ENCODE measurements around the gene DLG2.
"Not testable (repeated sequence)": the region's sequence is repeated elsewhere in the genome, so short reads cannot be mapped to it uniquely, and the experiment has no call there.

The DLG2 gene

DNA sequence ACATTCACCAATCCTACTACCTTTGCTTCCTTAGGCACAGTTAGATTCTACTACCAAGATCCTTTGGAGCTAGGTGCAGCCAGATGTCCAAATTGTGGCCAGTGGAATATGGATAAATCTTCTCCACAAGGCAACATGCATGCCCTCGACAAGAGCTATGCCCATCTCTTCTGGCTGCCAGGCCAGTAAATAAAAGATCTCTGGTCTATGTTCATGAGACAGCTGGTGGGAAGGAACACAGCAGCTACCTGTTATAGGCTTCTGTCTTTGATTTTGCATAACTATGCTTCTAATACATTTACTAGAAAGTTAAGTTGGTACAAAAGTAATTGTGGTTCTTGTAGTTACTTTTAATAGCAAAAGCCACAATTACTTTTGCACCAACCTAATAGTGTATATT is 182.7 kb downstream of the DLG2 start:
- DNase-seq (ENCODE audit: low spot score) = no peak

GRCh38 chr11:85440273-85440672 is 186.9 kb downstream of the DLG2 start:
- no peak for DNase-seq (ENCODE audit: low spot score)

DNA sequence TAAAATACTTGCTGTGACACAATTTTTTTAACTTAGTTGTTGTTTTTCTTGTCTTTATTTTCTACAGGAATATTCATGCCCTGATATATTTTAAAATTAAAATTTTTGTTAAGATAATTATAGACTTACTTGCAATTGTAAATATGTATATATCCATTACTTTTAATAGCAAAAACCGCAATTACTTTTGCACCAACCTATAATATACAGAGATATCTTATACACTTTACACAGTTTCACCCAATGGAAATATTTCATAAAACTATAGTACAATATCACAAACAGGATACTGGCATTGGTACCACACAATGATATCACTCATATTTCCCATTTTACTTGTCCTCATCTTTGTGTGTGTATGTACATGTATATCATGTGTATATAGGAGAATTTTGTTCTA is 188.8 kb downstream of the DLG2 start:
- no peak for DNase-seq (ENCODE audit: low spot score)

DNA sequence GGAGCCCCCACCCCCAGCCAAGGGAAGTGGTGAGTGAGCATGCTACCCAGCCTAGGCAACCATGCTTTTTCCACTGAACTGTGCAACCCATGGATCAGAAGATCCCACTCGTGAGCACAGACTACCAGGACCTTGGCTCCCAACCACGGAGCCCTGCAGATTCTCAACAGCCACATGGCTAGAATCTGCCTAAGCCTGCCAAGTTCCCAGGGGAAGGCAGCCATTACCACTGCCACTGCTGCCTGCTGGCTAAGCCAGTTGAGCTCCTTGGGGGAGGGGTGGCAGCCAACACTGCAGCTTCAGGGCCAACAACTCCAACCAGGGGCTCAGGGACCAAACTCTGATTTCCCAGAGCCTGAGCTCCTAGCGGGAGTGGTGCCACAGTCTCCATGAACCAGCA is 195.8 kb downstream of the DLG2 start:
- DNase-seq (ENCODE audit: low spot score) = no peak

DNA sequence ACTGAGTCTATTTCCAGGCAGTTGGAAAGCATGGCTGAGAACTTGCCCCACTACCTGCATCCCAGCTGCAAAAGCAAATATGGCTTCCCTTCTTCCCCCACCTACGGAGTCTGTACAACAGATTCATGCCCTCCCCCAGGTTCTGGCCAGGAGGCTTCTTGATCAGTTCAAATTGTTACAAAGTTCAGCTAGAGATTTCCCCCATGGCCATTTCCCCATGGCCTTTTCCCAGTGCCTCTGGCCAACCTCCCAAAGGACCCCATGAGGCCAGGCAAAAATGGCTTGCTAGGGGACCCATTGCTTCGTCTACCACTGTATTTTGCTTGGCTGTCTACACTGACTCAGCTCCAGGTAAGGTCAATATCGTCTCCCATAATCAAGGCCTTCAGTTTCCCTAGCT is 203.3 kb downstream of the DLG2 start:
- no peak for DNase-seq (ENCODE audit: low spot score)

DNA sequence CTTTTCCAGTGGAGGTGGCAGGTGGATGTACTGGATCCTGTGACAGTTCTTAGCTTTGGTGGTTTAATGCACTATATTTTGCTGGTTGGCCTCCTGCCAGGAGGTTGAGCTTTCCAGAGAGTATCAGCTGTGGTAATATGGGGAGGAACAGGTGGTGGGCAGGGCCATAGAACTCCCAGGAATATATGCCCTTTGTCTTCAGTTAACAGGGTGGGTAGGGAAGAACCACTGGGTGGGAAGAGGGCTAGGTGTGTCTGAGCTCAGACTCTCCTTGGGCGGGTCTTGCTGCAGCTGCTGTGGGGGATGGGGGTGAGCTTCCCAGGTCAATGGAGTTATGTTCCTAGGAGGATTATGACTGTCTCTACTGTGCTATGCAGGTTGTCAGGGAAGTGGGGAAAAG is 203.8 kb downstream of the DLG2 start:
- no peak for DNase-seq (ENCODE audit: low spot score)

DNA sequence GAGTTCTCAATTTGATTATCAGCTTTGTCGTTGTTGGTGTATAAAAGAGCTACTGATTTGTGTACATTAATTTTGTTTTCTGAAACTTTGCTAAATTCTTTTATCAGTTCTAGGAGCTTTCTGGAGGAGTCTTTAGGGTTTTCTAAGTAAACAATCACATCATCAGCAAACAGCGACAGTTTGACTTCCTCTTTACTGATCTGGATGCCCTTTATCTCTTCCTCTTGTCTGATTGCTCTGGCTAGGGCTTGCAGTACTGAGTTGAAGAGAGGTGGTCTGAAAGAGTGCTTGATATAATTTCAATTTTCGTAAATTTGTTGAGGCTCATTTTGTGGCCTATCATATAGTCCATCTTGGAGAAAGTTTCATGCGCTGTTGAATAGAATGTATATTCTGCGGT is 213.0 kb downstream of the DLG2 start:
- DNase-seq (ENCODE audit: low spot score) = no peak

- DNase-seq (ENCODE audit: low spot score) = no peak
Observed at GRCh38 chr11:85407648-85408047, 219.5 kb downstream of the DLG2 start.

- DNase-seq (ENCODE audit: low spot score) = no peak
Observed at GRCh38 chr11:85406841-85407240, 220.3 kb downstream of the DLG2 start.

DNA sequence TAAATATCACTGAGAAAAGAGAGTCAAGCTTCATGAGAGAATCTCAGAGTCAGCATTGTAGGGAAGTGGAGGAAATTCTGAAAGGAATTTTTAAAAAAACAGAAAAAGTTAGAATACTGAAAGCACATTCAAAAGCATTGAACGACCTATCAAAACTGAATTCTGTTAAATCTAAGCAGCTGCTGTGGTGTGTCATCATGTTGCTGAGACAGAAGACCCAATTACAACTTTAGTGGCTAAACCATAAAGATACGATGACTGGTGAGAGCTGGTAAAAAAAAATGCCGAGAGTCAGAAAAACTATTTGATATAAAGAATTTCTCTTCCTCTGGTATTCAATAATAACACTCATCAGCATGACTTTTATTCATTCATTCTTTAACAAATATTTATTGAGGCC is 220.8 kb downstream of the DLG2 start:
- DNase-seq (ENCODE audit: low spot score) = no peak

GRCh38 chr11:85395515-85396055 is 231.6 kb downstream of the DLG2 start:
- not testable (repeated sequence) for DNase-seq (ENCODE audit: low spot score)

GRCh38 chr11:85394283-85394682 is 232.9 kb downstream of the DLG2 start:
- DNase-seq (ENCODE audit: low spot score) = no peak

DNA sequence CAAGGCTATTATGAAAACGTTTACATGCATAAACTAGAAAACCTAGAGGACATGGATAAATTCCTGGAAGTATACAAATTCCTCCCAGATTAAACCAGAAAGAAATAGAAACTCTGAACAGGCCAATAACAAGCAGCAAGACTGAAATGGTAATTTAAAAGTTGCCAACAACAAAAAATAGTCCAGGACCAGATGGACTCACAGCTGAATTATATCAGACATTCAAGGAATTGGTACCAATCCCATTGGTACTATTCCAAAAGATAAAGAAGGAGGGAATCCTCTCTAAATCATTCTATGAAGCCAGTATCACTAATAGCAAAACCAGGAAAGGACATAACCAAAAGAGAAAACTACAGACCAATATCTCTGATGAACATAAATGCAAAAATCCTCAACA is 236.0 kb downstream of the DLG2 start:
- DNase-seq (ENCODE audit: low spot score) = no peak

DNA sequence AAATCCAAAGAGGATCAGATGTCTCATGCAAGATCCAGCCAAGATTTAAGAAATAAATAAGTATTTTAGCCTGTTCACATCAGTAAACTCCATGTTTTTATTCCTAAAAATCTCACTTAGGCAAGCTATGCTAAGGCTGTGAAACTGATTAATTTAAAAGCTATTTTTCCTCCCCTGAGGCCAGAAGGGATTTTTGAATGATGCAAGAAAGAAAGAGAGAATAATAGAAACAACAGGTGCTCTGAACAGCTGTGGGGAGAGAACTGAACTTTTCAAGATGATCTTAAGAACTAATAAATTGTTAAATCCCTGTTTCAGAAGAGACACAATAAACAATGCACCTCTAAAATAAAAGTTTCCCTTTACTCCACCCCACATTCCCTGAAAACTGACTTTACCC is 241.6 kb downstream of the DLG2 start:
- no peak for DNase-seq (ENCODE audit: low spot score)

GRCh38 chr11:85385111-85385510 is 242.0 kb downstream of the DLG2 start:
- no peak for DNase-seq (ENCODE audit: low spot score)

DNA sequence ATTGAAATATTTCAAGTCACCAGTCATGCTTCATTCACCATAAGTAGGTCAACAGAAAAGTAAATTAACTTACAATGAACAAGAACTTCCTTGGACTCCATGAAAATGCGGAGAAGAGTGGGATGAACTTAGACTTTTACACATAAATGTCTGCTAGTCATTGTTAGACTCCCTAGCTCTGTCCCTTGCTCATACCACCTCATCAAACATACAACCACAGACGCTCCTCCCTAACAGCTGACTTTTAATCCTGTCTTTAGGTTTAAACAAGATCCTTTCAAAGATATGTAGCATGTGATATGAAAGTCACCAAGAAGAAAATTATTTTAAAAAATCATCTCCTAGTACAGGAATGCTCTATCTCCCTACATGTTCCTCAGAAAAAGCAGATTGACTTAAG is 248.1 kb downstream of the DLG2 start:
- DNase-seq (ENCODE audit: low spot score) = no peak

DNA sequence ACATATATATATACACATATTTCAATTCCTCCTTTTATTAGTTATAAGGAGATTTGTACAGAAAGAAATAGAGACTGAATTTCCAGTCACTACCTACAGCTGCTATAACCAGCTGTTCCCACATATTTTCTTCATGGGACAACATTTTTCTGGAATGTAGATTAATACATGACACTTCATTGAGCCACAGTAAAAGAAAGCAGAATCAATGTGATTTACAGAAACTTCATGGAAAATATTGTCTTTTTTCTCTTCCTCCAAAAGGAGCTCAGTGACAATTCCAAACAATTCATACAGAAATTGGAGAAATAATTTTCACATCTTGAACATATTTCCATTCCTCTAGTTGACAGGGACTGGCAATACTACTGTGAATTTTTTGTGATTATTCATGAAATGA is 249.2 kb downstream of the DLG2 start:
- DNase-seq (ENCODE audit: low spot score) = no peak

GRCh38 chr11:85359859-85360258 is 267.3 kb downstream of the DLG2 start:
- DNase-seq (ENCODE audit: low spot score) = no peak

DNA sequence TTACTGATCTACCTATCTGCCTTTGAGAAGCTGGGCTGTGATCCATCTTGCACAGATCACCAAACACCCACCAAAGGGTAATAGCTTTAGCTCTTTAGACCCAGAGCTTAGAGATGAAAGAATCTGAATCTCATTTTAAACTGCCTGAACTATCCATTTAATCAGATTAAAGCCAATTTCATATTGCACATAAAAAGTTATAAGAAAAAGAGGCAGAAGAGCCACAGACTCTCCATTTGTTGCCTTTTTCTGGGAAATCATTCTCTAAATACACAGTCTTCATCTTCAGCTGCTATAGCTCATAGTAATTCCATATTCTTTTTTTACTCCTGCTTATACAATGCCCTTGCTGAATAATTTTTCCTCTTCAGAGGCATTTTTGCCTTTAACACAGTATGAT is 271.2 kb downstream of the DLG2 start:
- no peak for DNase-seq (ENCODE audit: low spot score)

DNA sequence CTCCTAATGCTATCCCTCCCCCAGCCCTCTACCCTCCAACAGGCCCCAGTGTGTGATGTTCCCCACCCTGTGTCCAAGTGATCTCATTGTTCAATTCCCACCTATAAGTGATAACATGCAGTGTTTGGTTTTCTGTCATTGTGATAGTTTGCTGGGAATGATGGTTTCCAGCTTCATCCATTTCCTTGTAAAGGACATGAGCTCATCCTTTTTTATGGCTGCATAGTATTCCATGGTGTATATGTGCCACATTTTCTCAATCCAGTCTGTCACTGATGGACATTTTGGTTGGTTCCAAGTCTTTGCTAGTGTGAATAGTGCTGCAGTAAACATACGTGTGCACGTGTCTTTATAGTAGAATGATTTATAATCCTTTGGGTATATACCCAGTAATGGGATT is 277.6 kb downstream of the DLG2 start:
- not testable (repeated sequence) for DNase-seq (ENCODE audit: low spot score)

DNA sequence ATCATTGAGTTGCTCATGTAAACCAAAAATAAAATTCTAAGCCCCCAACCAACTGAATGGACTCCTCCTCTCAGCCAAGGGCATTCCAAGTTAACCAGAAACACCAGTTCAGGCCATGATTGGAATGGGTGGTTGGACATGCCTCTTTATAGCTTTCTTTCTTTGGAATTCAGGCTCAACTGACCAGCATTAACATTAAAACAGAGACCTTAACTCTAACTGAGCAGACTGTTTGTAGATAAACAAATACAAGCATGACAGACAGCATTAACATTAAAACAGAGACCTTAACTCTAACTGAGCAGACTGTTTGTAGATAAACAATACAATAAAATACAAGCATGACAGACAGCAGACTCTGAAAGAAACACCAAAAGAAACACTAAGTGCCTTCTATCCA is 278.2 kb downstream of the DLG2 start:
- no peak for DNase-seq (ENCODE audit: low spot score)

DNA sequence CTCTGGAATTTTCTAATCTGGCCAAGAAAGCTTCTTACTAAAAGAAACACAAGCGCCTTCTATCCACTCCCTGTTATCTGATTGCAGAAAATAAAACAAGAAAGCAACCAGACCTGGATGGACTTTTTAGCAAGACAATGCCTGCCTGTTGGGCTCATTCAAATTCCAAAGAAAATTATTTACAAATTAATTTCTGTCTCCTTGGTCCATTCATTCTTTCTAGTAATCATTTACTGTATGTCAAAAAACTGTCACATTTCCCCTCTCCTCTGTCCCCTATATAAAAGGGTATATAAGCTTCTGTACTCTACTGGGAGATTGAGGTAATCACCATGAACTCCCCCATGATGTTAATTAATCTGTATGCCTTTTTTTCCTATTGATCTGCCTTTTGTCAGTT is 279.9 kb downstream of the DLG2 start:
- no peak for DNase-seq (ENCODE audit: low spot score)

DNA sequence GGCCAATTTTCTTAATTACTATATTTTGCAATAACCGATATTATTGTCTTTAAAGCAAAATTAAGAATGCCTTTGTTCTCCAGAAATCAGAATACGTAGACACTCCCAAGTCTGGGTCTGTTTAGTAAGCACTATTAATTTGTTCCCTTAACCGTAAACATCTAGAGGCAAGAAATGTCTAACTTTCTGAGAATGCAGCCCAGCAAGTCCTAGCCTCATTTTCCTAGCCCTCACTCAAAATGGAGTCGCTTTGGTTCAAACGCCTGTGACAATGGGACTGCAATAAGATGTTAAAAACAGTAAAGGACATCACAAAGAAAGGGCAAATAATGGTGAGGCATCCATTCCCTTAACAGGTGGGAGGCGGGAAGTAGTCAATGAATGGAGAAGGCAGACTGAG is 280.7 kb downstream of the DLG2 start:
- DNase-seq (ENCODE audit: low spot score) = no peak

DNA sequence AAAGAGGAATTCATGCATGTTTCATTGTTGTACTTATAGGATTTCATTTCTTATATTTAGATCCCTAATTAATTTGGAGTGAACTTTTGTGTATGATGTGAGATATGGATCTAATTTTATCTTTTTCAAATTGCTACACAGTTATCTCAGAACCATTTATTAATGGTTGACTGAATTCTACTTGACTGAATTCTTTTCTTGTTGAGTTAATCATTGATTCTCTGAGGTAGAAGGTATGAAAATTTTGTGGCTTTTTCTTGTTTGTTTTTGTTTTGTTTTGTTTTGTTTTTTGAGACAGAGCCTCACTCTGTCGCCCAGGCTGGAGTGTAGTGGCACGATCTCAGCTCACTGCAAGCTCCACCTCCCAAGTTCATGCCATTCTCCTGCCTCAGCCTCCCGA is 286.3 kb downstream of the DLG2 start:
- DNase-seq (ENCODE audit: low spot score) = not testable (repeated sequence)

DNA sequence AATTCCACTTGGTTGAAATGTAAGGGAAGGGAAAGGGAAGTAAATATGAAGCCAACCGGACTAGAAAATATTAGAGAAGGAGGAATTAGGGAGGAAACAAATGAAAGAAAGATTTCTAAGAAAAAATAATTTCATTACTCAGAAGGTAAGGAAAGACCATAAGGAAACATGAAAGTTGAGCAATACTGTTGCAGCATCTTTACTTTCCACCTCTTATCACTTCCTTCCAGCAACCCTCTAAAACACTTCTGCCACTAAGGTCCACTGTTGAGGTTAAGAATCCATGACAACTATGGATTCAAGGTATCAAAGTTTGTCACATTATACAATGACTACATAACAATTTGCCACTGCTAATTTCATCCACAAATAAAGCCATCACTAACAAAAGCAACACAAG is 308.6 kb downstream of the DLG2 start:
- no peak for DNase-seq (ENCODE audit: low spot score)
